Kidney epithelial cell (primary cell): ENCODE data around the gene BTLA. TPM values are rescaled to one million over a fixed set of nuclear protein-coding genes. Genes with fewer than 3 reads are reported as not detected.
"Not testable (repeated sequence)": the region's sequence is repeated elsewhere in the genome, so short reads cannot be mapped to it uniquely, and the experiment has no call there.

Experiments used
- DNase-seq: peaks from one replicate; pipeline ENCODE4 v3.0.0-alpha.2; 2010; ENCODE audit warnings: low read depth
- H3K27me3 ChIP-seq: 2 replicates; pipeline ENCODE4 v1.6.0; 2011; ENCODE audit warnings: low read length; ENCODE audit not compliant: control insufficient read depth, insufficient read depth
- H3K36me3 ChIP-seq: 2 replicates; pipeline ENCODE4 v1.5.1; 2011; ENCODE audit warnings: low read length; ENCODE audit not compliant: control insufficient read depth, insufficient read depth
- H3K4me3 ChIP-seq: 2 replicates; pipeline ENCODE4 v1.5.1; 2011; ENCODE audit warnings: low read depth, mild to moderate bottlenecking, control low read depth, low read length
- CTCF ChIP-seq: IDR thresholded peaks from 2 replicates; pipeline ENCODE4 v1.5.1; 2011; ENCODE audit warnings: mild to moderate bottlenecking, moderate library complexity, low read length, control low read depth, inconsistent platforms; ENCODE audit not compliant: insufficient read depth, poor library complexity, severe bottlenecking
- total RNA-seq: library from RNA; depleted of rRNA; stranded (reverse); fragments of >200 nt; gene quantifications from 2 replicates; pipeline ENCODE4 v1.2.3, GENCODE V29; 2015

The BTLA gene
- total RNA-seq, 1 donor from 2014 or later: not detected

- Histone ChIP-seq H3K4me3 (no peak overlapping the region), H3K36me3 (no peaks in the 10 kb centered on the region), H3K27me3 (no peaks in the 10 kb centered on the region)
- TF ChIP-seq CTCF: peak; percentile 68
- DNase-seq: peak; percentile 10
Observed at GRCh38 chr3:112519424-112520001, 20.2 kb upstream of the BTLA start.

- H3K27me3 ChIP-seq, DNase-seq, H3K36me3 ChIP-seq, H3K4me3 ChIP-seq: not testable (repeated sequence)
Observed at GRCh38 chr3:112518970-112519369, 19.7 kb upstream of the BTLA start.

- Histone ChIP-seq H3K27me3 (no peaks in the 10 kb centered on the region), H3K4me3 (no peak overlapping the region), H3K36me3 (no peaks in the 10 kb centered on the region)
- no peak for DNase-seq
- TF ChIP-seq CTCF: no peak
Observed at GRCh38 chr3:112514527-112515128, 15.4 kb upstream of the BTLA start.

- no peak overlapping the region for H3K4me3 ChIP-seq
- no peak for DNase-seq
- H3K36me3 ChIP-seq: no peaks in the 10 kb centered on the region
- H3K27me3 ChIP-seq: no peaks in the 10 kb centered on the region
- no peak for TF ChIP-seq CTCF
Observed at GRCh38 chr3:112512320-112512719, 13.0 kb upstream of the BTLA start.

- no peaks in the 10 kb centered on the region for H3K36me3 ChIP-seq
- no peak for TF ChIP-seq CTCF
- H3K27me3 ChIP-seq: no peaks in the 10 kb centered on the region
- DNase-seq: no peak
- H3K4me3 ChIP-seq: no peak overlapping the region
Observed at GRCh38 chr3:112508860-112509259, 9.6 kb upstream of the BTLA start.

GRCh38 chr3:112508261-112508660 lies 9.0 kb upstream of the BTLA start:
- H3K36me3 ChIP-seq: no peaks in the 10 kb centered on the region
- H3K4me3 ChIP-seq: no peak overlapping the region
- no peak for DNase-seq
- no peak for TF ChIP-seq CTCF
- H3K27me3 ChIP-seq: no peaks in the 10 kb centered on the region
